Peyer's patch (tissue), 4 donors: ENCODE data around the gene FLT4. TPM values are rescaled to one million over a fixed set of nuclear protein-coding genes. Genes with fewer than 3 reads are reported as not detected.
A peak's percentile ranks its signal among the peaks of the same experiment; 100 is the strongest.

Experiments used
- DNase-seq, 3 donors: peaks; one replicate each; pipeline ENCODE4 v3.0.0-alpha.2; 2017 to 2019
- H3K27ac ChIP-seq, 4 donors: fragments of 200-600 bp; sonication (generic); one replicate each; pipeline ENCODE4 v1.5.1; 2016 to 2019
- H3K27me3 ChIP-seq, 2 donors: fragments of 200-600 bp; sonication (generic); one replicate each; pipeline ENCODE4 v1.5.1; 2019
- H3K36me3 ChIP-seq, 3 donors: fragments of 200-600 bp; sonication (generic); one replicate each; pipeline ENCODE4 v1.5.1; 2016 to 2019
- H3K4me1 ChIP-seq, 4 donors: fragments of 200-600 bp; sonication (generic); one replicate each; pipeline ENCODE4 v1.5.1; 2016 to 2019
- H3K4me3 ChIP-seq, 4 donors: fragments of 200-600 bp; sonication (generic); 1 replicate in 3 of 4; 2 replicates in 1 of 4; pipeline ENCODE4 v1.5.1; 2016 to 2019; ENCODE audit warnings: mild to moderate bottlenecking in 1 of 4
- H3K9me3 ChIP-seq, 4 donors: fragments of 200-600 bp; sonication (generic); one replicate each; pipeline ENCODE4 v1.5.1; 2016 to 2019; ENCODE audit warnings: mild to moderate bottlenecking in 1 of 4
- POLR2A ChIP-seq, 2 donors: fragments of 450-650 bp; IDR thresholded peaks; one replicate each; pipeline ENCODE4 v1.5.1; 2017; ENCODE audit warnings: antibody characterized with exemption in 2 of 2, mild to moderate bottlenecking in 2 of 2, moderate library complexity in 2 of 2
- total RNA-seq, 4 donors: library from RNA; depleted of rRNA; stranded (reverse); fragments of >200 nt; gene quantifications; one replicate each; pipeline ENCODE4 v1.1.0, GENCODE V29; 2016
- TF ChIP-seq, protein P1 (sequence below), 6 experiments: fragments of 450-650 bp in 4 of 6; fragments of 200-600 bp in 2 of 6; sonication (generic) in 1 of 6; IDR thresholded peaks; one replicate each; pipeline ENCODE4 v1.5.1; 2017 to 2019; ENCODE audit warnings: antibody characterized with exemption in 6 of 6, mild to moderate bottlenecking in 3 of 6, moderate library complexity in 1 of 6

FLT4 gene
- total RNA-seq, 4 donors from 2014 or later = 3.9 to 17.3 (median 6.1) TPM

- Histone ChIP-seq H3K36me3 (no peaks in the 10 kb centered on the region), H3K4me1 (peaks cover 0 to 16% (median 0%) of the 10 kb centered on the region in 4 donors), H3K9me3 (no peaks in the 10 kb centered on the region), H3K27me3 (peaks cover 0 to 13% of the 10 kb centered on the region in 2 donors), H3K4me3 (peak overlapping the region in 1 of 4 donors; percentile 17), H3K27ac (no peak overlapping the region)
- no peak for DNase-seq
- TF ChIP-seq POLR2A (IDR thresholded peaks at IDR 0.05) = no peak
- TF ChIP-seq, protein P1, sequence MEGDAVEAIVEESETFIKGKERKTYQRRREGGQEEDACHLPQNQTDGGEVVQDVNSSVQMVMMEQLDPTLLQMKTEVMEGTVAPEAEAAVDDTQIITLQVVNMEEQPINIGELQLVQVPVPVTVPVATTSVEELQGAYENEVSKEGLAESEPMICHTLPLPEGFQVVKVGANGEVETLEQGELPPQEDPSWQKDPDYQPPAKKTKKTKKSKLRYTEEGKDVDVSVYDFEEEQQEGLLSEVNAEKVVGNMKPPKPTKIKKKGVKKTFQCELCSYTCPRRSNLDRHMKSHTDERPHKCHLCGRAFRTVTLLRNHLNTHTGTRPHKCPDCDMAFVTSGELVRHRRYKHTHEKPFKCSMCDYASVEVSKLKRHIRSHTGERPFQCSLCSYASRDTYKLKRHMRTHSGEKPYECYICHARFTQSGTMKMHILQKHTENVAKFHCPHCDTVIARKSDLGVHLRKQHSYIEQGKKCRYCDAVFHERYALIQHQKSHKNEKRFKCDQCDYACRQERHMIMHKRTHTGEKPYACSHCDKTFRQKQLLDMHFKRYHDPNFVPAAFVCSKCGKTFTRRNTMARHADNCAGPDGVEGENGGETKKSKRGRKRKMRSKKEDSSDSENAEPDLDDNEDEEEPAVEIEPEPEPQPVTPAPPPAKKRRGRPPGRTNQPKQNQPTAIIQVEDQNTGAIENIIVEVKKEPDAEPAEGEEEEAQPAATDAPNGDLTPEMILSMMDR (IDR thresholded peaks at IDR 0.05) = no peak
These were observed 59.4 kb downstream of the FLT4 start for GRCh38 chr5:180589771-180590542.

DNA sequence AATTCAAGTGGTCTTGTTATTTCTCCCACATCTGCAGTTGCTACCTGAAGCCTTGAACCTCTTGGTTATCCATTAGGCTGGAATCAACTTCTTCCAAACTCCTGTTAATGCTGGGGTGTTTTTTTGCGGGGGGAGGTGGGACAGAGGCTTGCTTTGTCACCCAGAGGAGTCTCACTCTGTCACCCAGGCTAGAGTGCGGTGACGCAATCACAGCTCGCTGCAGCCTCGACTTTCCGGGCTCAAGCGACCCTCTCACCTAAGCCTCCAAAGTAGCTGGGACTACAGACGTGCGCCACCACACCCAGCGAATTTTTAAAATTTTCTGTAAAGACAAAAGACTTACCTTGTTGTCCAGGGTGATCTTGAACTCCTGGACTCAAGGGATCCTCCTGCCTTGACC is 62.5 kb downstream of the FLT4 start:
- H3K4me1 ChIP-seq = peaks cover 0 to 16% (median 0%) of the 10 kb centered on the region in 4 donors

DNA sequence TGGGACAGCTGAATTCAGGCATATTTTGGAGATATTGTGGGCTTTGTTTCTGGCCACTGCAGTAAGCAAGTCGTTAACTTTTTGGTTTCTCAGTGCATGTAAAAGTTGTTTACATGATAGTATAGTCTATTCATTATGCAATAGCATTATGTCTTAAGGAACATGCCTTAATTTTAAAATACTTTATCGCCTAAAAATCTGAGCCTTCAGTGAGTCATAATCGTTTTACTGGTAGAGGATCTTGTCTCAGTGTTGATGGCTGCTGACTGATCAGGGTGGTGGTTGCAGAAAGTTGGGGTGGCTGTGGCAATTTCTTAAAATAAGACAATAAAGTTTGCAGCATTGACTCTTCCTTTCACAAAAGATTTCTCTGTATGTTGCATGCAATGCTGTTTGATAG is 63.2 kb downstream of the FLT4 start:
- Histone ChIP-seq H3K36me3 (no peaks in the 10 kb centered on the region), H3K27ac (no peak overlapping the region), H3K4me1 (peaks cover 0 to 10% (median 0%) of the 10 kb centered on the region in 4 donors), H3K4me3 (no peak overlapping the region), H3K27me3 (peaks cover 0 to 12% of the 10 kb centered on the region in 2 donors), H3K9me3 (no peaks in the 10 kb centered on the region)
- TF ChIP-seq, protein P1 (IDR thresholded peaks at IDR 0.05) = no peak
- no peak for TF ChIP-seq POLR2A (IDR thresholded peaks at IDR 0.05)
- DNase-seq = no peak

More for the DNA sequence above, 62.5 kb downstream of the FLT4 start:
- TF ChIP-seq, protein P1 (IDR thresholded peaks at IDR 0.05) = no peak
- Histone ChIP-seq H3K4me3 (no peak overlapping the region), H3K27ac (no peak overlapping the region), H3K9me3 (no peaks in the 10 kb centered on the region), H3K36me3 (no peaks in the 10 kb centered on the region), H3K27me3 (peaks cover 0 to 13% of the 10 kb centered on the region in 2 donors)
- no peak for DNase-seq

DNA sequence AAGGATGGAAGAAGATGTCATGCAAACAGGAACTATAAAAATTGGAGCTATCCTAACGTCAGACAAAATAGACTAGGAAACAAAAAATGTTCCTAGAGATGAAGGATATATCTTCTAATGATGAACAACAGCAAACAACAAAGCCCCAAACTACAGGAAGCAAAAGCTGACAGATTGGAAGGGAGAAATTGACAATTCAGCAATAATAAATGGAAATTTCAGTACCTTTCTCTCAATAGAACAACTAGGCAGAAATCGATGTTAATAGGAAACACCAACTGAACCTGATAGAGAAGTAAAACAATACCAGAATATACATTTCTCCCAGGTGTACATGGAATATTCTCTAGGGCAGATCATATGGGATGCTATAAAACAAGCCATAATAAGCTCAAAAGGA is 65.7 kb downstream of the FLT4 start:
- no peaks in the 10 kb centered on the region for H3K36me3 ChIP-seq
- H3K9me3 ChIP-seq = no peaks in the 10 kb centered on the region
- H3K4me1 ChIP-seq = no peaks in the 10 kb centered on the region
- no peak overlapping the region for H3K27ac ChIP-seq
- no peak for DNase-seq
- H3K4me3 ChIP-seq = no peak overlapping the region
- no peaks in the 10 kb centered on the region for H3K27me3 ChIP-seq
- no peak for TF ChIP-seq POLR2A (IDR thresholded peaks at IDR 0.05)
- TF ChIP-seq, protein P1 (IDR thresholded peaks at IDR 0.05) = no peak

DNA sequence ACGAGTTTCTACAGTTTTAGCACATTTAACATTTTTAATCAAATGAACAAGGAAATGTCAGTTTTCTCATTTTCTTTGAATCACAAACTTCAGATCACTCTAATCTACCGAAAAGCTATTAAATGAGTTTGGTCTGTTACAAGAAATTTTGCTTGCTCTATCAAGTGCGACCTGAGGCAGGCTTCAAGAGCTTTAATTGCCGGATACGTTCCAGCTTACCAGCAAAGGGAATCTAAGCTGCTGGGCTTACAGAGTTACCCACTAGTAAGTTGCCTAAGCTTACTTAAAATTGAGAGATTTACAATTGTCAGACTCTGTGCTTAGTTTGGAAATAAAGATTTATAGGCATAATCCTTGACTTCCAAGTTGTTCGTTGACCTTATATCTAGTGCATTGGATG is 68.7 kb downstream of the FLT4 start:
- TF ChIP-seq POLR2A (IDR thresholded peaks at IDR 0.05) = no peak
- TF ChIP-seq, protein P1 (IDR thresholded peaks at IDR 0.05) = no peak
- H3K9me3 ChIP-seq = no peaks in the 10 kb centered on the region
- peaks cover 0 to 12% (median 0%) of the 10 kb centered on the region in 3 donors for H3K36me3 ChIP-seq
- no peak overlapping the region for H3K4me3 ChIP-seq
- H3K27ac ChIP-seq = no peak overlapping the region
- DNase-seq = no peak
- no peaks in the 10 kb centered on the region for H3K27me3 ChIP-seq
- H3K4me1 ChIP-seq = no peaks in the 10 kb centered on the region
